ENCODE results near the gene XYLT1. TPM values are rescaled to one million over a fixed set of nuclear protein-coding genes. Genes with fewer than 3 reads are reported as not detected.

XYLT1 gene
- total RNA-seq, 3 donors from 2014 or later = 23.1 to 44.0 (median 34.1) TPM

DNA sequence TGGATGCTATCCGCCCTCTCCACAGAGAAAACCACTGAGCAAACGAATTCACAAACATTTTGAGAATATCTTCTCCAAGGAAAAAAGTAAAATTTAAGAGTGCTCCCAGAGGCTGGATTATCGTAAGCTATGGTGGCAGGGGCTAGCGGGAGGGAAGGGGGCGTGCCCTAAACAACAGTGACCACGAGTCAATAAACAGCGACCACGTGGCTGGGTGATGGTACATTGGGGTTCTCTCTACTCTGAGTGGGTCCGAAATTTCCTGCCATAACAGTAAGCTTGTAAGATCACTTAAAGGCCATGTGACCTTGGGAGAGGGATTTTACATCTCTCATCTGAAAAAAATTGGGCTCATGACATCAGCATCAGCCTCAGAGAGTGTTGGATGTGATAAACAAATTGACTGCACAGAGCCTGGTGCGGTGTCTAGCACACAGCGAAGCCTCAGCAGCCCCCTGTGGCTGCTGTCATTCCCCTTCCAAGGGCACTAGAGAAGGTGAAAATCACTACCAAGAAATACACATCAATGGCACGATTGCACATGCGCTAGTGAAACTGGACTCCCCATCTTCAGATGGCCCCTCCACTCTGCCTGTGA lies 213.2 kb downstream of the XYLT1 start:
- ATAC-seq (no peak), DNase-seq (no peak)
- TF ChIP-seq, protein P1, sequence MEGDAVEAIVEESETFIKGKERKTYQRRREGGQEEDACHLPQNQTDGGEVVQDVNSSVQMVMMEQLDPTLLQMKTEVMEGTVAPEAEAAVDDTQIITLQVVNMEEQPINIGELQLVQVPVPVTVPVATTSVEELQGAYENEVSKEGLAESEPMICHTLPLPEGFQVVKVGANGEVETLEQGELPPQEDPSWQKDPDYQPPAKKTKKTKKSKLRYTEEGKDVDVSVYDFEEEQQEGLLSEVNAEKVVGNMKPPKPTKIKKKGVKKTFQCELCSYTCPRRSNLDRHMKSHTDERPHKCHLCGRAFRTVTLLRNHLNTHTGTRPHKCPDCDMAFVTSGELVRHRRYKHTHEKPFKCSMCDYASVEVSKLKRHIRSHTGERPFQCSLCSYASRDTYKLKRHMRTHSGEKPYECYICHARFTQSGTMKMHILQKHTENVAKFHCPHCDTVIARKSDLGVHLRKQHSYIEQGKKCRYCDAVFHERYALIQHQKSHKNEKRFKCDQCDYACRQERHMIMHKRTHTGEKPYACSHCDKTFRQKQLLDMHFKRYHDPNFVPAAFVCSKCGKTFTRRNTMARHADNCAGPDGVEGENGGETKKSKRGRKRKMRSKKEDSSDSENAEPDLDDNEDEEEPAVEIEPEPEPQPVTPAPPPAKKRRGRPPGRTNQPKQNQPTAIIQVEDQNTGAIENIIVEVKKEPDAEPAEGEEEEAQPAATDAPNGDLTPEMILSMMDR (IDR thresholded peaks at IDR 0.05) = no peak
- Histone ChIP-seq H3K36me3 (ENCODE audit: low read depth) (no peaks in the 10 kb centered on the region), H3K4me1 (ENCODE audit: low read depth) (peaks cover 24% of the 10 kb centered on the region), H3K9me3 (no peaks in the 10 kb centered on the region), H3K4me3 (no peak overlapping the region)
- intact Hi-C loops (cut with DNase I, micrococcal nuclease) = no loop called here

DNA sequence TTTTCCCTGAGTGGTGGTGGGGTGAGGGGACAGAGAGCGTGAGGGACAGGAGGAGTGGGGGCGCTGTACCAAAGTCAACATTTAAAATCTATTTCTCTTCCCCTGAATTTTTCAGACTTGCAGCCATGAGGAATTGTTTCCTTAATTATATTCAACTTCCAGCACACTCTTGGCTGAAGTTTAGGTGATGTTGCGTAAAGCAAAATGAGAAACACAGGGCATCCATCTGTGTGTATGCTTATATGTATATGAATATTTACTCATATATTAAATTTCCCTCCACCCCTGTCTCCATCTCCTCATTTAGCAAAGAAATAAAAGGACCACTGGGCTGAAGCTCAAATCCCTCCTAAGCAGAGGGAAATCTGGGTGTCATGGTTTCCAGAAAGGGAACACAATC lies 218.1 kb downstream of the XYLT1 start:
- Histone ChIP-seq H3K4me3 (no peak overlapping the region), H3K9me3 (no peaks in the 10 kb centered on the region), H3K36me3 (ENCODE audit: low read depth) (no peaks in the 10 kb centered on the region), H3K4me1 (ENCODE audit: low read depth) (no peaks in the 10 kb centered on the region)
- ATAC-seq = no peak
- TF ChIP-seq, protein P1 (IDR thresholded peaks at IDR 0.05) = no peak
- intact Hi-C loops (cut with DNase I, micrococcal nuclease) = no loop called here
- DNase-seq = no peak

GRCh38 chr16:17252064-17252463 lies 218.7 kb downstream of the XYLT1 start:
- no peak for DNase-seq
- intact Hi-C loops (cut with DNase I, micrococcal nuclease) = no loop called here
- TF ChIP-seq, protein P1 (IDR thresholded peaks at IDR 0.05) = no peak
- Histone ChIP-seq H3K4me1 (ENCODE audit: low read depth) (no peaks in the 10 kb centered on the region), H3K4me3 (no peak overlapping the region), H3K36me3 (ENCODE audit: low read depth) (no peaks in the 10 kb centered on the region), H3K9me3 (no peaks in the 10 kb centered on the region)
- no peak for ATAC-seq

DNA sequence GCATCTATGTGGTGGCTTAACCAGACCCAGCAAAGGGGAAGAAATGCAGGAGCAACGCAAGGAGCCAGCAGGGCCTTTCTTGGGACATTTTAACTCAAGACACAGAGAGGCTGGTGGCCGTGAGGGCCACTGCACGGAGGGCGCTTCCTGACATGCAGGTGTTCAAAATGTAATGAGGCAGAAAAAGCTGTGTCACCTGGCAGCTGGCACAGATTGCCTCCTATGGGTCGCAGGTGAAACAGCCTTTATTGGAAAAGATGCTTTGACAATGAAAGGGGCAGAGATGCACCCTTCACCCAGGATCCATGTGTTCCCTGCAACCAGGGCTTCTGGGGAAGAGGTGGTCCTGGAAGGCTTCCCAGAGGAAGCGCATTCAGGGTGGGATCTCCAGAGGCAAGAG lies 219.3 kb downstream of the XYLT1 start:
- Histone ChIP-seq H3K9me3 (no peaks in the 10 kb centered on the region), H3K4me1 (ENCODE audit: low read depth) (no peaks in the 10 kb centered on the region), H3K4me3 (no peak overlapping the region), H3K36me3 (ENCODE audit: low read depth) (no peaks in the 10 kb centered on the region)
- TF ChIP-seq, protein P1 (IDR thresholded peaks at IDR 0.05) = no peak
- DNase-seq = no peak
- no peak for ATAC-seq
- intact Hi-C loops (cut with DNase I, micrococcal nuclease) = no loop called here

GRCh38 chr16:17246974-17247732 lies 223.6 kb downstream of the XYLT1 start:
- no peak for ATAC-seq

More at GRCh38 chr16:17246974-17247732, 223.6 kb downstream of the XYLT1 start:
- Histone ChIP-seq H3K36me3 (ENCODE audit: low read depth) (no peaks in the 10 kb centered on the region), H3K4me1 (ENCODE audit: low read depth) (no peaks in the 10 kb centered on the region), H3K9me3 (no peaks in the 10 kb centered on the region), H3K4me3 (no peak overlapping the region)
- intact Hi-C loops (cut with DNase I, micrococcal nuclease) = no loop called here
- TF ChIP-seq, protein P1 (IDR thresholded peaks at IDR 0.05) = no peak
- DNase-seq = no peak
